Osteocyte (in vitro differentiated cells): Measurements from ENCODE around the gene ZNF678. TPM values are rescaled to one million over a fixed set of nuclear protein-coding genes. Genes with fewer than 3 reads are reported as not detected.
A peak's percentile ranks its signal among the peaks of the same experiment; 100 is the strongest.
"Not testable (repeated sequence)": the region's sequence is repeated elsewhere in the genome, so short reads cannot be mapped to it uniquely, and the experiment has no call there.

Experiments used
- DNase-seq: peaks from one replicate; pipeline ENCODE4 v3.0.0; 2021; ENCODE audit warnings: mixed read lengths; ENCODE audit not compliant: unreplicated experiment; ENCODE audit errors: extremely low spot score
- H3K27ac Mint-ChIP-seq: one replicate; pipeline ENCODE4 v1.8.0; 2021; ENCODE audit warnings: mild to moderate bottlenecking, mixed read lengths; ENCODE audit not compliant: unreplicated experiment
- H3K27me3 Mint-ChIP-seq: one replicate; pipeline ENCODE4 v1.8.0; 2021; ENCODE audit warnings: mixed read lengths; ENCODE audit not compliant: unreplicated experiment
- H3K36me3 Mint-ChIP-seq: one replicate; pipeline ENCODE4 v1.8.0; 2021; ENCODE audit warnings: mixed read lengths; ENCODE audit not compliant: unreplicated experiment
- H3K4me1 Mint-ChIP-seq: one replicate; pipeline ENCODE4 v1.8.0; 2021; ENCODE audit warnings: mixed read lengths; ENCODE audit not compliant: unreplicated experiment
- H3K4me3 Mint-ChIP-seq: one replicate; pipeline ENCODE4 v1.8.0; 2021; ENCODE audit warnings: mild to moderate bottlenecking, moderate library complexity, mixed read lengths; ENCODE audit not compliant: unreplicated experiment
- H3K9me3 Mint-ChIP-seq: one replicate; pipeline ENCODE4 v1.8.0; 2021; ENCODE audit warnings: mixed read lengths; ENCODE audit not compliant: unreplicated experiment
- CTCF ChIP-seq: fragments of 200-600 bp; sonication (generic); IDR thresholded peaks from 2 replicates; pipeline ENCODE4 v1.5.0; 2021; ENCODE audit warnings: antibody characterized with exemption, mild to moderate bottlenecking, moderate library complexity
- total RNA-seq: library from RNA; stranded (reverse); gene quantifications from 2 replicates; pipeline ENCODE4 v1.2.1, GENCODE V29; 2021

ZNF678 gene
- total RNA-seq, 1 donor from 2014 or later, result 6.9 TPM

GRCh38 chr1:227604446-227604845 is 41.1 kb downstream of the ZNF678 start:
- DNase-seq, result no peak
- Mint-ChIP-seq H3K9me3 (peaks cover 21% of the 10 kb centered on the region), H3K4me1 (peaks cover 2% of the 10 kb centered on the region), H3K27ac (no peak overlapping the region), H3K27me3 (no peaks in the 10 kb centered on the region), H3K36me3 (peaks cover 20% of the 10 kb centered on the region), H3K4me3 (no peak overlapping the region)
- TF ChIP-seq CTCF, result no peak

DNA sequence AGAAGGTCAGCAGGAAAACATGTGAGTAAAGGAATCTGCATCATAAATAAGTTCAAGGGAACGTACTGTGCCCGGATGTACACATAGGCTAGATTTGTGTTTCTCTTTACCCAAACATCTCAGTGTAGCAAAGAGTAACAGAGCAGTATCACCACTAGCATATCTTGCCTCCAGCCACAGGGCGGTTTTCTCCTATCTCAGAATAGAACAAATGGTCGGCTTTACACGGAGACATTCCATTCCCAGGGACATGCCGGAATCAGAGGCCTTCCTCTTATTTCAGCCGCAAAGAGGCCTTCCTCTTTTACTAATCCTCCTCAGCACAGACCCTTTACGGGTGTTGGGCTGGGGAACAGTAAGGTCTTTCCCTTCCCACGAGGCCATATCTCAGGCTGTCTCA is 42.9 kb downstream of the ZNF678 start:
- not testable (repeated sequence) for H3K4me3 Mint-ChIP-seq, H3K27me3 Mint-ChIP-seq, H3K27ac Mint-ChIP-seq, H3K4me1 Mint-ChIP-seq, DNase-seq
- H3K36me3 Mint-ChIP-seq, result peaks cover 20% of the 10 kb centered on the region
- H3K9me3 Mint-ChIP-seq, result peaks cover 15% of the 10 kb centered on the region

DNA sequence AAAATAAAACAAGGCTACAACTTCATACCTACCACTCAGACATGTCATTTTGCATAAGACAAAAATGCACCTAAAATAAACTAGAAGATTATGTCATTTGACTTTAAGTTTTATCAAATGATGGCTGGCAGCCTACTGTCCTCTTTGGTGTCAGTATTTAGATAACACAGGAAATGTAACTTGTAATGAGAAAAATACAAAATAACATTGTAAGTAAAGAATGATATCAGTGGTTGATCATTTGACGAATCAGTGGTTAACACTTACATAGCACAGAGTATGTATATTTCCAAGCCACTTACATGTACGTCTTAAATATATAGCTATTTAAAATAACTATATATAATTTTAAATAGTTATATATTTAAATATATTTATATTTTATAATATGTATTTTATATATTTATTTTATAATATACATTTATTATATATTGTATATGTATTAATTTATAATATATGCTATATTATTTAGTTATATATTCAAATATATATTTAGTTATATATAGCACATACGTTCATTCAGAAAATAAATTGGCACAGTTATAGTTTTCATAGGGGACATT is 44.1 kb downstream of the ZNF678 start:
- Mint-ChIP-seq H3K4me1 (peaks cover 2% of the 10 kb centered on the region), H3K27ac (no peak overlapping the region), H3K9me3 (peaks cover 15% of the 10 kb centered on the region), H3K27me3 (no peaks in the 10 kb centered on the region), H3K4me3 (no peak overlapping the region), H3K36me3 (peaks cover 28% of the 10 kb centered on the region)
- no peak for TF ChIP-seq CTCF
- DNase-seq, result no peak

GRCh38 chr1:227612658-227613057 is 49.3 kb downstream of the ZNF678 start:
- no peaks in the 10 kb centered on the region for H3K4me1 Mint-ChIP-seq
- peaks cover 15% of the 10 kb centered on the region for H3K9me3 Mint-ChIP-seq
- H3K4me3 Mint-ChIP-seq, result no peak overlapping the region
- peak; percentile 68 for DNase-seq
- H3K27ac Mint-ChIP-seq, result no peak overlapping the region
- no peak for TF ChIP-seq CTCF
- no peaks in the 10 kb centered on the region for H3K27me3 Mint-ChIP-seq
- H3K36me3 Mint-ChIP-seq, result peaks cover 39% of the 10 kb centered on the region

GRCh38 chr1:227613526-227613925 is 50.2 kb downstream of the ZNF678 start:
- no peak for DNase-seq
- Mint-ChIP-seq H3K36me3 (peaks cover 38% of the 10 kb centered on the region), H3K4me1 (no peaks in the 10 kb centered on the region), H3K4me3 (no peak overlapping the region), H3K27me3 (no peaks in the 10 kb centered on the region), H3K9me3 (peaks cover 15% of the 10 kb centered on the region), H3K27ac (no peak overlapping the region)
- TF ChIP-seq CTCF, result no peak

DNA sequence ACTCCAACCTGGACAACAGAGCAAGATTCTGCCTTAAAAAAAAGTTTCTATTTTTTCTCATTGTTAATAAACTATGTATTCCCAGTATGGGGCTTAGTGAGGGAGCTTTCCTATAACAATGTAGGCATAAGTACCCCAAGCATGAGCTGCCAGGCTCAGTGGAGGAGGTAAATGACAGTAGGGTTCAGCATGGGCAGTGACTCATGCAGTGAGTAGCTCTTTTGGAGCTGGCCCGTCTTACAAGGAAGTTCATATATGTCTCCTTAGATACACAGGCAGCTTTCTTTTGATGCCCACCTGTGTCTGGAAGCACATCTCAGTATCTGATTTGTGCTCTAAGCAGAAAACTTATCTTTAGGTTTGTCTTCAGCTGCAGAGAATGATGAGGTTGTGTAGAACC is 57.9 kb downstream of the ZNF678 start:
- TF ChIP-seq CTCF, result no peak
- Mint-ChIP-seq H3K27me3 (no peaks in the 10 kb centered on the region), H3K9me3 (peaks cover 47% of the 10 kb centered on the region), H3K4me3 (no peak overlapping the region), H3K36me3 (peaks cover 36% of the 10 kb centered on the region), H3K27ac (no peak overlapping the region), H3K4me1 (no peaks in the 10 kb centered on the region)
- no peak for DNase-seq
